Subcutaneous abdominal adipose tissue (tissue), 5 donors: ENCODE results near the gene ACVR1.

Source experiments
- H3K27ac ChIP-seq: one replicate; pipeline ENCODE4 v1.7.0; 2013; ENCODE audit warnings: low read depth, mild to moderate bottlenecking, inconsistent platforms, low read length, moderate library complexity
- H3K27me3 ChIP-seq, 5 donors: one replicate each; pipeline ENCODE4 v1.7.0; 2013; ENCODE audit warnings: low read length in 5 of 5, inconsistent platforms in 1 of 5; ENCODE audit not compliant: control insufficient read depth in 5 of 5, insufficient read depth in 4 of 5
- H3K36me3 ChIP-seq, 5 donors: one replicate each; pipeline ENCODE4 v1.7.0; 2013; ENCODE audit warnings: low read length in 5 of 5; ENCODE audit not compliant: control insufficient read depth in 5 of 5, insufficient read depth in 5 of 5
- H3K4me1 ChIP-seq, 5 donors: one replicate each; pipeline ENCODE4 v1.7.0; 2013; ENCODE audit warnings: low read length in 5 of 5, mild to moderate bottlenecking in 3 of 5, moderate library complexity in 1 of 5; ENCODE audit not compliant: control insufficient read depth in 5 of 5, insufficient read depth in 5 of 5
- H3K4me3 ChIP-seq, 5 donors: one replicate each; pipeline ENCODE4 v1.7.0; 2013; ENCODE audit warnings: low read length in 5 of 5, low read depth in 1 of 5
- H3K9ac ChIP-seq, 5 donors: one replicate each; pipeline ENCODE4 v1.7.0; 2013; ENCODE audit warnings: low read length in 5 of 5, mild to moderate bottlenecking in 4 of 5, moderate library complexity in 3 of 5
- H3K9me3 ChIP-seq, 5 donors: one replicate each; pipeline ENCODE4 v1.7.0; 2013; ENCODE audit warnings: low read length in 5 of 5; ENCODE audit not compliant: control insufficient read depth in 5 of 5
- donor health status: healthy.
- donor health status: healthy.
- donor health status: healthy.
- donor health status: healthy.
- donor health status: healthy.

ACVR1 gene

GRCh38 chr2:157875641-157876065, 477 bp downstream of the ACVR1 start:
- no peaks in the 10 kb centered on the region for H3K36me3 ChIP-seq
- peak overlapping the region in 4 of 5 donors; percentile 62 to 82 (median 76) for H3K9ac ChIP-seq
- H3K9me3 ChIP-seq = no peaks in the 10 kb centered on the region
- H3K27ac ChIP-seq = peak overlapping the region; percentile 84
- peaks cover 5 to 35% (median 25%) of the 10 kb centered on the region in 5 donors for H3K4me1 ChIP-seq
- peak overlapping the region; percentile 75 to 88 (median 83) for H3K4me3 ChIP-seq
- no peaks in the 10 kb centered on the region for H3K27me3 ChIP-seq

GRCh38 chr2:157874997-157875640, 1.0 kb downstream of the ACVR1 start:
- no peaks in the 10 kb centered on the region for H3K36me3 ChIP-seq
- peak overlapping the region; percentile 62 to 82 (median 76) for H3K9ac ChIP-seq
- peak overlapping the region; percentile 75 to 88 (median 83) for H3K4me3 ChIP-seq
- peaks cover 5 to 35% (median 25%) of the 10 kb centered on the region in 5 donors for H3K4me1 ChIP-seq
- H3K9me3 ChIP-seq = no peaks in the 10 kb centered on the region
- H3K27ac ChIP-seq = peak overlapping the region; percentile 84
- no peaks in the 10 kb centered on the region for H3K27me3 ChIP-seq

- Histone ChIP-seq H3K27ac (peak overlapping the region; percentile 84), H3K9ac (peak overlapping the region in 3 of 5 donors; percentile 32 to 82 (median 75)), H3K4me3 (peak overlapping the region; percentile 75 to 88 (median 83)), H3K4me1 (peaks cover 5 to 35% (median 25%) of the 10 kb centered on the region in 5 donors), H3K9me3 (no peaks in the 10 kb centered on the region), H3K27me3 (no peaks in the 10 kb centered on the region), H3K36me3 (no peaks in the 10 kb centered on the region)
Measured at GRCh38 chr2:157874348-157874747, 1.8 kb downstream of the ACVR1 start.

GRCh38 chr2:157872791-157873190, 3.3 kb downstream of the ACVR1 start:
- Histone ChIP-seq H3K4me1 (peaks cover 5 to 30% (median 25%) of the 10 kb centered on the region in 5 donors), H3K4me3 (no peak overlapping the region), H3K9me3 (no peaks in the 10 kb centered on the region), H3K27ac (no peak overlapping the region), H3K36me3 (peaks cover 0 to 5% (median 0%) of the 10 kb centered on the region in 5 donors), H3K27me3 (no peaks in the 10 kb centered on the region), H3K9ac (no peak overlapping the region)

GRCh38 chr2:157871415-157871814, 4.7 kb downstream of the ACVR1 start:
- no peak overlapping the region for H3K4me3 ChIP-seq
- H3K9me3 ChIP-seq = no peaks in the 10 kb centered on the region
- H3K9ac ChIP-seq = no peak overlapping the region
- H3K36me3 ChIP-seq = peaks cover 0 to 5% (median 0%) of the 10 kb centered on the region in 5 donors
- H3K4me1 ChIP-seq = peaks cover 2 to 27% (median 19%) of the 10 kb centered on the region in 5 donors
- H3K27ac ChIP-seq = no peak overlapping the region
- no peaks in the 10 kb centered on the region for H3K27me3 ChIP-seq

GRCh38 chr2:157868993-157869392, 7.1 kb downstream of the ACVR1 start:
- Histone ChIP-seq H3K4me3 (no peak overlapping the region), H3K36me3 (peaks cover 0 to 5% (median 0%) of the 10 kb centered on the region in 5 donors), H3K27me3 (no peaks in the 10 kb centered on the region), H3K9ac (no peak overlapping the region), H3K27ac (no peak overlapping the region), H3K4me1 (peaks cover 0 to 18% (median 12%) of the 10 kb centered on the region in 5 donors), H3K9me3 (no peaks in the 10 kb centered on the region)

- no peak overlapping the region for H3K9ac ChIP-seq
- H3K4me1 ChIP-seq = peaks cover 0 to 15% (median 11%) of the 10 kb centered on the region in 5 donors
- H3K36me3 ChIP-seq = peaks cover 0 to 5% (median 0%) of the 10 kb centered on the region in 5 donors
- no peaks in the 10 kb centered on the region for H3K9me3 ChIP-seq
- H3K4me3 ChIP-seq = no peak overlapping the region
- H3K27ac ChIP-seq = no peak overlapping the region
- H3K27me3 ChIP-seq = no peaks in the 10 kb centered on the region
Measured at GRCh38 chr2:157867703-157868102, 8.4 kb downstream of the ACVR1 start.

- no peak overlapping the region for H3K9ac ChIP-seq
- no peaks in the 10 kb centered on the region for H3K9me3 ChIP-seq
- H3K36me3 ChIP-seq = peaks cover 0 to 5% (median 0%) of the 10 kb centered on the region in 5 donors
- H3K4me1 ChIP-seq = peaks cover 0 to 12% (median 10%) of the 10 kb centered on the region in 5 donors
- H3K4me3 ChIP-seq = no peak overlapping the region
- H3K27me3 ChIP-seq = no peaks in the 10 kb centered on the region
- H3K27ac ChIP-seq = no peak overlapping the region
Measured at GRCh38 chr2:157866666-157867642, 9.2 kb downstream of the ACVR1 start.

GRCh38 chr2:157866202-157866601, 9.9 kb downstream of the ACVR1 start:
- H3K4me1 ChIP-seq = peaks cover 0 to 11% (median 10%) of the 10 kb centered on the region in 5 donors
- peaks cover 0 to 5% (median 0%) of the 10 kb centered on the region in 5 donors for H3K36me3 ChIP-seq
- no peak overlapping the region for H3K4me3 ChIP-seq
- H3K9ac ChIP-seq = no peak overlapping the region
- no peaks in the 10 kb centered on the region for H3K27me3 ChIP-seq
- no peaks in the 10 kb centered on the region for H3K9me3 ChIP-seq
- no peak overlapping the region for H3K27ac ChIP-seq
